ENCODE measurements around the gene EIF4EBP2.

Gene EIF4EBP2

DNA sequence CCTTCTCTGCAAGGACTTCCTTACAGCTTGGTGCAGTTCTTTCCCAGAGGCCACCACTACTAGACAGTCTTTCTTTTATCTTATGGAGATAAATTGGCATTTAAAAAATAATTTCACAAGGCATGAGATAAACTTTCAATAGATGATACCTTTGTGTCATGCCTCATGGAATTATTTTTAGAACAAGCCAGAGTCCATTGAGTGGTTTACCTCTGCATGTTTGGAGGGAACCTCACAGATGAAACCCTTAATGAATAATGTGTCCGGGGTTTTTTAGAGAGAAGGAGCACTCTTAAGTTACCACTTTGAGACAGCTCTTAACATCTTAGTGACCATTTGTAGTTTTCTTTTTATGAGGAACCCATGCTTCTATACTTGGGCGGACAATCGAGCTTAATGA is 20.4 kb downstream of the EIF4EBP2 start:
- no peak for DNase-seq (ENCODE audit: low read depth in 1 of 2, low spot score in 1 of 2)
- TF ChIP-seq JUND (IDR thresholded peaks at IDR 0.05; ENCODE audit: low read depth) = no peak
- in situ Hi-C loops (cut with HindIII; ENCODE audit: low pct_unique_long_range_greater_than_20kb, low sequenced_read_pairs) = no loop called here

DNA sequence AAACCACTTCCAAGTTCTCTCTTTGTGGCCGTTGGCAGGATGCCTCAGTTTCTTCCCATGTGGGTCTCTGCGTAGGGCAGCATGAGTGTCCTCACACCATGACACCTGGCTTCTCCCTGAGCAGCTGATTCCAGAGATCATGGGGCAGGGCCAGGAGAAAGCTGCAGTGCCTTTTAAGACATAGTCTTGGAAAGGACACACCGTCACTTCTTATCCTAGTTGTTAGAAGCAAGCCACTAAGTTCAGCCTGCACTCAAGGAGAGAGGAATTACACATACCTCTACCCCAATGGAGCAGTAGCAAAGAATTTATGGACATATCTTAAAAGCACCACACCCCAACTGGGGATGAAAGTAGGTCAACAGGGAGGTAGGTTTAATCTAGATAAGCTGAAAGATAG is 21.2 kb downstream of the EIF4EBP2 start:
- in situ Hi-C loops (cut with HindIII; ENCODE audit: low pct_unique_long_range_greater_than_20kb, low sequenced_read_pairs) = no loop called here
- no peak for DNase-seq (ENCODE audit: low read depth in 1 of 2, low spot score in 1 of 2)
- TF ChIP-seq JUND (IDR thresholded peaks at IDR 0.05; ENCODE audit: low read depth) = no peak

DNA sequence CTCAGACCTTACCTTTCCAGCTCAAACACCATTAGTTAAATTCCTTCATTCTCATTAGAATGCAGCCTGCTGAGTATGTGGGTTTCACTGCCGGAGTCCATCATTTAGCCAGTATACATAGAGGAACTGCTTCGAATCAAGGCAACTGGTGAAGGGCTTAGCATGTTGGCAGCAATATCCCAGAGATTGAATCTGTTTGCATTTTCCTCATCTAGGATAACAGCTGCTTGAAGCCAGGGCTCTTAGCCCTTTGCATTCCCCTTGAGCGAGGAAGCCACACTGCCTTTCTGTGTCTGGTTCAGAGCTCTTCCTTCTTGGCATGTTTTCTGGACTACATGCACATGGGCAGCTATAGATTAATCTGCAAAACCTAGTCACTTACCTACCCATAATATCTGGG is 22.9 kb downstream of the EIF4EBP2 start:
- no peak for TF ChIP-seq JUND (IDR thresholded peaks at IDR 0.05; ENCODE audit: low read depth)
- no peak for DNase-seq (ENCODE audit: low read depth in 1 of 2, low spot score in 1 of 2)
- in situ Hi-C loops (cut with HindIII; ENCODE audit: low pct_unique_long_range_greater_than_20kb, low sequenced_read_pairs) = no loop called here

DNA sequence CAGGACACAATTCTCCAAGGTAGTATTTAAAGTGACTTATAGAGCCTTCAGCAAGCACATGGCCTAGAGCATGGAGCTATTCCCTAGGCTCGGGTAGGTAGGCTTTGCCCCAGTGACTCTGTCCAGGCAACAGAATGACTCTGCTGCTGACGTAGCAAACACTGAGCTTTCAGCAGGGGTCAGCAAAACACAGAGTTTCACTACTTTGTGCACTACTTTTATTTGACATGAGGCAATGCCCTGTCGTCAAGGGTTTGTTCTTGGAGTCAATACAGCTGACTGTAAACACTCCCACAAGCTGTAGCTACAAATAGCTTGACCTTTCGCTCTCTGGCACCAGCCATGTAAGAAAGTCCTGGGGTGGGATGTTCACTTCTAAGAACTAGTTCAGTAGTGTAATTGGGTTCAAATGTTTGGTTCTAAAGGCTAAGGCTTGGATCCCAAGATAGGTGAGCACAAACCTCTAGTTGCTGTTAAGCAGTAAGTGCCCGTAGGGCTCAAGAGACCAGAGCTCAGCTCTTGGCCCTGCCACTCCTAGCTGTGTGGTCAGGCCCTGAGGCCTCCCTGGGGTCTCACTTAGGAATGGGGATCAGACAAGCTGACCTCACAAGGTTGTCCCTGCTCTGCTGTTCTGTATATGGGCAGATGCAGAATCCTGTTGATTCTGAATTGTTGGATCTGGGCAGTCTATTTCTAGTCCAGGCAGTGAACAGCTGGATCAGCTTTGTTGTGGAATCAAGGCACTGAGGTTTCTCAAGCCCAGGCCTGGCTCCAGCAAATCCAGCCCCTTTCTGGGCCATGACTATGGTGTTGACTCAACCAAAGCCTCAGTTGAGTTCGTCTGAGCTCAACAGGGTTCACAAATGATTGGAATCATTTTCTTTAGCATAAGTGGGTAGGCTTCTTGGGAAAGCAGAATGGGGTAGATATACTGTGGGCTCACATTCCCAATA is 26.8 kb downstream of the EIF4EBP2 start:
- TF ChIP-seq JUND (IDR thresholded peaks at IDR 0.05; ENCODE audit: low read depth) = no peak
- in situ Hi-C loops (cut with HindIII; ENCODE audit: low pct_unique_long_range_greater_than_20kb, low sequenced_read_pairs) = no loop called here
- DNase-seq (ENCODE audit: low read depth in 1 of 2, low spot score in 1 of 2) = peak in 1 of 2 experiments; percentile 6

DNA sequence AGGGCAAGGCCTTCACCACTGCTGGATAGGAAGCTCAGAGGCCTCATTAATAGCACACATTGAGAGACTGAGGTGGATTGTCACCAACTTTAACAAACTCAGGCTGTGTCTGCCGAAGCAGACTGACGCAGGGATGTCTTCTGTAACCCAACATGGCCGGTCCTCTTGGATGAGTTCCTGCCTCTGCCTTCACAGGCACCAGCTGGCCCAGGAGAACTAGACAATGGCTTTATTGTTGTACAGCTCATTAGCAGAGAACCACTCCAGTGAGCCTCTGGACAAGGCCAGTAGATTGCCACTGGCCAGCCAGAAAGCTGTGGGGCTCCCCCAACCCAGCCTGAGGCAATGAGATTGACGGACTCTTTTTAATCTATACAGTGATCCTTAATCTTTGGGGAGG is 28.2 kb downstream of the EIF4EBP2 start:
- no peak for TF ChIP-seq JUND (IDR thresholded peaks at IDR 0.05; ENCODE audit: low read depth)
- in situ Hi-C loops (cut with HindIII; ENCODE audit: low pct_unique_long_range_greater_than_20kb, low sequenced_read_pairs) = no loop called here
- no peak for DNase-seq (ENCODE audit: low read depth in 1 of 2, low spot score in 1 of 2)

- no peak for DNase-seq (ENCODE audit: low read depth in 1 of 2, low spot score in 1 of 2)
- no peak for TF ChIP-seq JUND (IDR thresholded peaks at IDR 0.05; ENCODE audit: low read depth)
- in situ Hi-C loops (cut with HindIII; ENCODE audit: low pct_unique_long_range_greater_than_20kb, low sequenced_read_pairs) = no loop called here
Observed at GRCh38 chr10:70432561-70433263, 28.8 kb downstream of the EIF4EBP2 start.

DNA sequence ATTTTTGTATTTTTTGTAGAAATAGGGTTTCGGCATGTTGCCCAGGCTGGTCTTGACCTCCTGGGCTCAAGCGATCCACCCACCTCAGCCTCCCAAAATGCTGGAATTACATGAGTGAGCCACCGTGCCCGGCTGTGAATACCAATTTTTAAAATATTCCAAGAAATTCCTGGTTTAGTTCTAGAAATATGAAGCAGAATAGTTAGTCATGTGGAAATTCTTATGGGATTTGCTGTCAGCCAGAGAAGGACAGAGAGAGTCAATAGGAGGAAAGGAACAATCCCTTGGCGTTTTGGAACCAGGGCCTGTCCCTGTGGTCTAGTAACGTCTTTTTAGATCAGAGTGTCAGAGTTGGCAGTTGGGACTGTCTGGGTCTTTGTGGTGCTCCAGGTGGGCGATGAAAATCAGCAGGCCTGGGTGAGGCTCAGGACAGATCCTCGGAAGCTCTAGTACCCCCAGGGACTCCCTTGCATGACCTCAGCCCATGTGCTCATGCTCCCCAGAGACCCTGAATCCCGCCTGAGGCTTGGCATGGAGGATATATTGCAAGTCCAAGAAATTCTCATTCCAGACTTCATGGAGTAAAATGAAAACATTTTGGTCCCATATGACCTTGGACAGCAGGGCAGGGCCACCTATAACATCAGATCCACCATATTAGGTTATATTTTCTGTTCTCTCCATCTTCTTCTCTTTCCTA is 29.8 kb downstream of the EIF4EBP2 start:
- no peak for TF ChIP-seq JUND (IDR thresholded peaks at IDR 0.05; ENCODE audit: low read depth)
- in situ Hi-C loops (cut with HindIII; ENCODE audit: low pct_unique_long_range_greater_than_20kb, low sequenced_read_pairs) = no loop called here
- no peak for DNase-seq (ENCODE audit: low read depth in 1 of 2, low spot score in 1 of 2)

- TF ChIP-seq JUND (IDR thresholded peaks at IDR 0.05; ENCODE audit: low read depth) = no peak
- in situ Hi-C loops (cut with HindIII; ENCODE audit: low pct_unique_long_range_greater_than_20kb, low sequenced_read_pairs) = no loop called here
- no peak for DNase-seq (ENCODE audit: low read depth in 1 of 2, low spot score in 1 of 2)
Observed at GRCh38 chr10:70435241-70436085, 31.5 kb downstream of the EIF4EBP2 start.

DNA sequence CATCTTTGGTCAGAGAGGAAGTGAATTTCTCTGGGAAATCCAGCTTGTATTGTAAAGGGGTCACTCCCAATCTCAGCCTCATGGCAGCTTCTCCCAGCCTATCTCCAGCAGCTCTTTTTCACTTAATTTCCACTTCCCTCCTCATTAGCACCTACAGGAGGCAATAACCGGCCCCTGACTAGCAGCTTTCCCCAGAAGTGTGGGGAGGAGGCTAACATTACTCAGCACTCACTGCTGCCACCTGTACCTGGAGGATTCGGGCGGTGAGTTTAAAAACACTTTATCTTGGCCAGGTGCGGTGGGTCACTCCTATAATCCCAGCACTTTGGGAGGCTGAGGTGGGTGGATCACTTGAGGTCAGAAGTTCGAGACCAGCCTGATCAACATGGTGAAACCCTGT is 33.8 kb downstream of the EIF4EBP2 start:
- no peak for TF ChIP-seq JUND (IDR thresholded peaks at IDR 0.05; ENCODE audit: low read depth)
- in situ Hi-C loops (cut with HindIII; ENCODE audit: low pct_unique_long_range_greater_than_20kb, low sequenced_read_pairs) = no loop called here
- no peak for DNase-seq (ENCODE audit: low read depth in 1 of 2, low spot score in 1 of 2)

DNA sequence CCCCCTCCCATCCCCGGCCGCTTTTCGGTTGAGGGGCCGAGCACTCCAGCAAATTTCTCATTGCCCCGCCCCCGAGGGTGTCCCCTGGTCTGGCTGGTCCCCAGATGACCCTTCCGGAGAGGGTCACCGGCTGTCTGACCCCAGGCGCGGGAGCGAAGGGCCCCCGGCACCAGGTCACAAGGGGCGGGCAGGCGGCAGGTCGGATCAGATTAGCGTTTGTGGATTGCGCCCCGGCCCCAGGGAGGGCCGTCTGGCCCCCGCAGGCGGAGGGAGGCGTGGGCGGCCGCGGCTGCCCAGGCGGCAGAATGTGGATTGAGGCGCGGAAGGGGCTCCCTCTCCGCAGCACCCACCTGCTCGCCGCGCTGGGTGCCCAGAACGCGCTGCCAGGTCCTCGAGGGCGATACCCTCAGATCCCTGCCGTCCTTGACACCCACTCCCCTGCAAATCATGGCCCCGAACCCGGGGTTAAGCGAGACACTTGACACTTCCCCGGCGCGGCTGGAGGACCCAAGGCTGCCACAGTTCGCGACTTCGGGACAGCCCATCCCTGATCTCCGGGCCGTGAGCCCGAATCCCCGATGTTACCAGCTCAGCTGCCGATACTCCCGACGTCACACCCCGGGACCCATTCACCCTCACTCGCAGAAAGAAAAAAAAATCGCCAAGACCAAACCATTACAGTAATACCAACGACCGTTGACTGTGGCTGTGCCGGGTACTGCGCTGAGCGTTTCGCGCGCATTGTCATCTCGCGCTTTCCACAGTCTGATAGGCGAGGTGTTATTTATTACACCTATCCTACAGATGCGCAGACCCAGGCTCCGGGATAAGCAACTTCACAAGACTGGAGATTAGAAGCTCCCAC is 36.6 kb downstream of the EIF4EBP2 start:
- DNase-seq (ENCODE audit: low read depth in 1 of 2, low spot score in 1 of 2) = no peak
- TF ChIP-seq JUND (IDR thresholded peaks at IDR 0.05; ENCODE audit: low read depth) = no peak
- in situ Hi-C loops (cut with HindIII; ENCODE audit: low pct_unique_long_range_greater_than_20kb, low sequenced_read_pairs) = no loop called here

- no peak for TF ChIP-seq JUND (IDR thresholded peaks at IDR 0.05; ENCODE audit: low read depth)
- in situ Hi-C loops (cut with HindIII; ENCODE audit: low pct_unique_long_range_greater_than_20kb, low sequenced_read_pairs) = no loop called here
Observed at GRCh38 chr10:70441161-70441894, 37.4 kb downstream of the EIF4EBP2 start, which contains the start of gene NODAL. TSS of gene NODAL (minus strand) at chr10:70441681. CDS start at chr10:70441667, 14 bp downstream.

More at GRCh38 chr10:70441161-70441894, 37.4 kb downstream of the EIF4EBP2 start, which contains the start of gene NODAL:
- no peak for DNase-seq (ENCODE audit: low read depth in 1 of 2, low spot score in 1 of 2)

Measured in T47D (cell line).